Lower leg skin (tissue), 4 donors: ENCODE data around the gene ZEB1. TPM values are rescaled to one million over a fixed set of nuclear protein-coding genes. Genes with fewer than 3 reads are reported as not detected.
"Not testable (repeated sequence)": the region's sequence is repeated elsewhere in the genome, so short reads cannot be mapped to it uniquely, and the experiment has no call there.

Source experiments
- DNase-seq, 2 donors: peaks; one replicate each; pipeline ENCODE4 v3.0.0-alpha.2; 2019; ENCODE audit warnings: low spot score in 2 of 2
- H3K4me3 ChIP-seq: fragments of 200-600 bp; sonication (generic); 2 replicates; pipeline ENCODE4 v1.5.1; 2017; ENCODE audit warnings: mild to moderate bottlenecking, low read depth; ENCODE audit not compliant: poor library complexity, severe bottlenecking
- CTCF ChIP-seq, 3 donors: fragments of 450-650 bp; IDR thresholded peaks; one replicate each; pipeline ENCODE4 v1.5.1; 2016; ENCODE audit warnings: antibody characterized with exemption in 3 of 3, mild to moderate bottlenecking in 3 of 3, moderate library complexity in 2 of 3
- POLR2A ChIP-seq, 2 donors: fragments of 450-650 bp; IDR thresholded peaks; one replicate each; pipeline ENCODE4 v1.6.1; 2016 to 2017; ENCODE audit warnings: antibody characterized with exemption in 2 of 2, mild to moderate bottlenecking in 1 of 2, moderate library complexity in 1 of 2
- WGBS, 2 donors: methylation state at CpG; one replicate each; pipeline ENCODE4 v1.1.5; 2018; 5-methylcytosine and 5-hydroxymethylcytosine counted together
- intact Hi-C: fragments of 100-400 bp; cut with DNase I; formaldehyde crosslinking; loops from one replicate; pipeline ENCODE4 v1.15.0; 2023; ENCODE audit warnings: low total_unique reads
- total RNA-seq, 4 donors: library from RNA; depleted of rRNA; stranded (reverse); fragments of >200 nt; gene quantifications; one replicate each; pipeline ENCODE4 v1.1.0, GENCODE V29; 2016

ZEB1 gene
- total RNA-seq, 4 donors from 2014 or later, result 7.1 to 28.7 (median 10.6) TPM

GRCh38 chr10:31352436-31353226 is 33.6 kb downstream of the ZEB1 start:
- 88 to 100% methylated on average over 2 of the region's 2 CpGs for WGBS, 2 donors
- TF ChIP-seq CTCF (IDR thresholded peaks at IDR 0.05) (no peak), POLR2A (IDR thresholded peaks at IDR 0.05) (no peak)
- no peak overlapping the region for H3K4me3 ChIP-seq
- intact Hi-C loops, result no loop called here
- no peak for DNase-seq

DNA sequence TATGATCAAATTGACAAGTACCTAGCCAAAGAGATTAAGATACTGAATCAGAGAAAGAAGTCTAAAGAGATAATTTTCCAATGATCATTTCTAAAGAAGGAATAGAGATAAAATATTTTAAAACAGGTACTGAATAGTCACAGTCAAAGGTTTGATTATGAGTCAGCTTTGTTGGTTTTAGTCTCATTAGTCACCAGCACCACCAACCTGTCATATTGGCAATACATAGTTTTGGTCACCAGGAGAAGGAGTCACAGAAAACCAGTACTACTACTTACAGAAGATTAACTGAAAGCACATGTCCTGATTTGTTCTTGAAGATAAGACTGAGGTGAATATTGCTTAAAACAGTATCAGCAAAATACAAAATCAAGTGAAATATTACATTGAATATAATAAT is 34.6 kb downstream of the ZEB1 start:
- H3K4me3 ChIP-seq, result no peak overlapping the region
- intact Hi-C loops, result no loop called here
- no peak for TF ChIP-seq CTCF (IDR thresholded peaks at IDR 0.05)
- TF ChIP-seq POLR2A (IDR thresholded peaks at IDR 0.05), result no peak
- no peak for DNase-seq

- intact Hi-C loops, result no loop called here
- H3K4me3 ChIP-seq, result no peak overlapping the region
- WGBS, 2 donors, result 28% methylated on average over 1 of the region's 1 CpG
- DNase-seq, result no peak
- TF ChIP-seq POLR2A (IDR thresholded peaks at IDR 0.05), result no peak
- TF ChIP-seq CTCF (IDR thresholded peaks at IDR 0.05), result no peak
Measured at GRCh38 chr10:31358688-31359330, 39.8 kb downstream of the ZEB1 start.

DNA sequence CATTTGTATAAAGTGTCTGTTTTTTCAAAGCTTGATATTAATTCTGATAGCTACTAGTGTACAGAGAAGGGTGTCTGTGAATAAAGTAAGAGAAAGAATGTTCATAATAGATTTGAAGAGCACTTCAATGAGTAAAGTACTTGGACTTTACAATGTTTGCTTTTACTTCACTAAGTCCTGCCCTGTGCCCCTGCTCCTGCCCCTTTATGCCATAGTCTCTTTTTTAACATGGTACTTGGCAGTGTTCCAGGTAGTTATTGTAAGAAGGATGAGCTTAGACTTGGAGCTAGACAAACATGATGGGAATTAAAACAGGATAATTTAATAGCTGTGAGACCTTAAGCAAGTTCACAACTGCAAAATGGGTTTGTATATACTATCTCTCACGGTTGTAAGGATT is 41.0 kb downstream of the ZEB1 start:
- intact Hi-C loops, result no loop called here
- H3K4me3 ChIP-seq, result no peak overlapping the region

DNA sequence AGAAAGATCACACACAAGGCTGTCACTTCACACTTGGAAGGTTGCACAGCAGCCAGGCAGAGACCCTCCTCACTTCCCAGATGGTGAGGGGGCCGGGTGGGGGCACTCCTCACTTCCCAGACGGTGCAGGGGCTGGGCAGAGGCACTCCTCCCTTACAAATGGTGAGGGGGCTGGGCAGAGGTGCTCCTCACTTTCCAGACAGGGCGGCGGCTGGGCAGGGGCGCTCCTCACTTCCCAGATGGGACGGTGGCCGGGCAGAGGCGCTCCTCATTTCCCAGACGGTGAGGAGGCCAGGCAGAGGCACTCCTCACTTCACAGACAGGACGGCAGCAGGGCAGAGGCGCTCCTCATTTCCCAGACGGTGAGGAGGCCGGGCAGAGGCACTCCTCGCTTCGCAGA is 42.5 kb downstream of the ZEB1 start:
- H3K4me3 ChIP-seq, intact Hi-C loops, DNase-seq: not testable (repeated sequence)
- WGBS, 2 donors, result 92 to 94% methylated on average over 13 to 15 of the region's 15 CpGs

More for the DNA sequence above, 41.0 kb downstream of the ZEB1 start:
- 84 to 85% methylated on average over 1 of the region's 1 CpG for WGBS, 2 donors
- no peak for DNase-seq
- TF ChIP-seq CTCF (IDR thresholded peaks at IDR 0.05), result no peak
- no peak for TF ChIP-seq POLR2A (IDR thresholded peaks at IDR 0.05)

DNA sequence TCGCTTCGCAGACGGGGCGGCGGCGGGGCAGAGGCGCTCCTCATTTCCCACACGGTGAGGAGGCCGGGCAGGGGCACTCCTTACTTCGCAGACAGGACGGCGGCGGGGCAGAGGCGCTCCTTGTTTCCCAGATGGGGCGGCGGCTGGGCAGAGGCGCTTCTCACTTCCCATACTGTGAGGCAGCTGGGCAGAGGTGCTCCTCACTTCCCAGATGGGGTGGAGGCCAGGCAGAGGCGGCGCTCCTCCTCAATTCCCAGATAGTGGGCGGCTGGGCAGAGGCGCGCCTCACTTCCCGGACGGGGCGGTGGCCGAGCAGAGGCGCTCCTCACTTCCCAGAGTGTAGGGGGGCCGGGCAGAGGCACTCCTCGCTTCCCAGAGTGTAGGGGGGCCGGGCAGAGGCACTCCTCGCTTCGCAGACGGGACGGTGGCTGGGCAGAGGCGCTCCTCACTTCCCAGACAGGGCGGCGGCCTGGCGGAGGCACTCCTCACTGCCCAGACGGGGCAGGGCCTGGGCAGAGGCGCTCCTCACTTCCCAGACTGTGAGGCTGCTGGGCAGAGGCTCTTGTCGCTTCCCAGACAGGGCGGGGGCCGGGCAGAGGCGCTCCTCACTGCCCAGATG is 43.1 kb downstream of the ZEB1 start:
- DNase-seq, result peak in 1 of 2 donors; percentile 76
- 93% methylated on average over 30 to 35 of the region's 44 CpGs for WGBS, 2 donors

DNA sequence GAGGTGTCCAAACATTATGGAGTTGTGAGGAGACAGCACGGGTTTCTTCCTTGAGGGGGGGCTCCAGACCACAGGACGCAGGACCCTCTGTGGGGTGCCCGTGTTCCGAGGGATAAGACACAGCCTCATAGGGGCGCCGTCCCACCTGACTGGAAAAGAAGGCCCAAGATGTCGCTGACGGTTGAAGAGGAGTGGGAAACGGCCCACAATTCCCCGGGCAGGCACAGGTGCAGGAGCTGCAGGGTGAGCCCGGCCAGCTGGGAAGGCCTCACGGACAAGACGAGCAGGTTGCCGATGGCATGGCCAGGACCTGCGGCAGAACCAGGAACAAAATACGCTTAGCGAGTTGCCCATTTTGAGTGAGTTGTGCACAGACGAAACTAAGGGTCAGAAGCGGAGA is 44.7 kb downstream of the ZEB1 start:
- DNase-seq, intact Hi-C loops, H3K4me3 ChIP-seq: not testable (repeated sequence)
- WGBS, 2 donors, result 94 to 96% methylated on average over 19 of the region's 19 CpGs

More for the DNA sequence above, 43.1 kb downstream of the ZEB1 start:
- no peak overlapping the region for H3K4me3 ChIP-seq
- intact Hi-C loops, result no loop called here
- TF ChIP-seq POLR2A (IDR thresholded peaks at IDR 0.05) (no peak), CTCF (IDR thresholded peaks at IDR 0.05) (no peak)

DNA sequence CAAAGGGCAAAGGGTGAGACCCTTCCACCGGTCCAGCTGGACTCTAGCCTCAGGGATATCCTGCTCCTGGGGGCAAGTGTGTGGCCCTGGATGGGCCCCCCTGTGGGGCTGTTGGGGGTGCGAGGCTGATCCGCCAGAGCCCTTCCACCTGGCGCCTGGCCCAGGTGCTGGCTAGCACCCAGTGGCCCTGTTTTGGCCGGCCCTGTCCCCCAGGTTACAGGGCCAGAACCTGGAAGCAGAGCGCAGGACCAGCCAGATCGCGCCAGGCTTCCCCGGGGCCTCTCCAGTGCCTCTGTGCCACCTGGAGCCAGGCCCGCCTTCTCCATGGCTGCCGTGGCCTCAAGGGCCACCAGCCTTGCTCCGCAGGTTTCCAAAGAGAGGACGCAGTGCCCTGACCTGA is 45.2 kb downstream of the ZEB1 start:
- DNase-seq, H3K4me3 ChIP-seq, intact Hi-C loops: not testable (repeated sequence)
- 87 to 97% methylated on average over 3 to 4 of the region's 13 CpGs for WGBS, 2 donors
